HG03558 (cell line): Measurements from ENCODE around the gene CLEC16A.

Experiments
- ATAC-seq: cut with Tn5 transposase; IDR thresholded peaks from one replicate; pipeline ENCODE4 v1.9.1; 2021; ENCODE audit warnings: moderate number of reproducible peaks; ENCODE audit not compliant: unreplicated experiment; ENCODE audit errors: extremely low read depth

CLEC16A gene

GRCh38 chr16:10944249-10945064, at the start of gene CLEC16A:
CLEC16A (plus strand) TSS chr16:10944564; CDS start chr16:10944718, 154 bp downstream.
- peak; percentile 47 for ATAC-seq

GRCh38 chr16:10895053-10895946, 49.1 kb upstream of the CLEC16A start:
- no peak for ATAC-seq

GRCh38 chr16:10896165-10896564, 48.2 kb upstream of the CLEC16A start:
- ATAC-seq: no peak

GRCh38 chr16:10896723-10897122, 47.6 kb upstream of the CLEC16A start:
- no peak for ATAC-seq

- ATAC-seq: no peak
Measured at GRCh38 chr16:10897134-10897533, 47.2 kb upstream of the CLEC16A start.

DNA sequence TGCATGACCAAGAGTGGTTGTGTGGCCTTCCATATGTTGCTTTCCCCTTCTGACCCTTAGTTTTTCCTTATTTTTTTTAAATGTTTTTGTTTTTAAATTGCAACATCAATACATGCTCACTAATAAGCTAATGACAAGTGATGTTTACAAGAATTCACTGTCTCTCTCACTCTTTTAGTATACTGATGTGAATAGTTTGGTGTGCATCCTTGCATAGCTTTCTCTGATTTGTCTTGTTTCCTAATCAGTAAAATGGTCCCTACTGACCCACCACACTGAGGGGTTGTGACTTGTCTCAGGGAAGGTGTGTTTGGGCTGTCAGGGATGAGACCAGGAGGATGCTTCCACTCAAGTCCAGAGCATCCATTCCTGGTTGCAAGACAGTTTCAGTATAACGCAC, 41.4 kb upstream of the CLEC16A start:
- no peak for ATAC-seq

GRCh38 chr16:10906482-10906881, 37.9 kb upstream of the CLEC16A start:
- ATAC-seq: no peak

- ATAC-seq: no peak
Measured at GRCh38 chr16:10906914-10907756, 37.2 kb upstream of the CLEC16A start.

DNA sequence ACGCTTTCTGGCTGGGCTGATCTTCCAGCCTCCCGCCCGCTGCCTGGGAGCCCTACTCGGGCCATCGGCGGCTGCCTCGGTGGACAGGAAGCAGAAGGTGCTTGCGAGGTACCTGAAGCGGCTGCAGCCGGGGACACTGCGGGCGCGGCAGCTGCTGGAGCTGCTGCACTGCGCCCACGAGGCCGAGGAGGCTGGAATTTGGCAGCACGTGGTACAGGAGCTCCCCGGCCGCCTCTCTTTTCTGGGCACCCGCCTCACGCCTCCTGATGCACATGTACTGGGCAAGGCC, 36.7 kb upstream of the CLEC16A start:
- ATAC-seq: no peak

DNA sequence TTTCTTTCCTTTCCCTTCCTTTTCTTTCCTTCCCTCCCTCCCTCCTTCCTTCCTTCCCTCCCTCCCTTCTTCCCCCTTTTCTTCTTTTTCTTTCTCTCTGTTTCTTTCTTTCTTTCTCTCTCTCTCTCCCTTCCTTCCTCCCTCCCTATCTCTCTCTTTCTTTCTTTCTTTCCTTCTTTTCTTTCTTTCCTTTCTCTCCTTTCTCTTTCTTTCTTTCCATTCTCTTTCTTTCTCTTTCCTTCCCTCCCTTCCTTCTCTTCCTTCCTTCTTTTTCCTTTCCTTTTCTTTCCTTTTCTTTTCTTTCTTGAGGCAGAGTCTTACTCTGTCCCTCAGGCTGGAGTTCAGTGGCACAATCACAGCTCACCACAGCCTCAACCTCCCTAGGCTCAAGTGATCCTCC, 33.1 kb upstream of the CLEC16A start:
- ATAC-seq: no peak

GRCh38 chr16:10916534-10916933, 27.8 kb upstream of the CLEC16A start:
- no peak for ATAC-seq

DNA sequence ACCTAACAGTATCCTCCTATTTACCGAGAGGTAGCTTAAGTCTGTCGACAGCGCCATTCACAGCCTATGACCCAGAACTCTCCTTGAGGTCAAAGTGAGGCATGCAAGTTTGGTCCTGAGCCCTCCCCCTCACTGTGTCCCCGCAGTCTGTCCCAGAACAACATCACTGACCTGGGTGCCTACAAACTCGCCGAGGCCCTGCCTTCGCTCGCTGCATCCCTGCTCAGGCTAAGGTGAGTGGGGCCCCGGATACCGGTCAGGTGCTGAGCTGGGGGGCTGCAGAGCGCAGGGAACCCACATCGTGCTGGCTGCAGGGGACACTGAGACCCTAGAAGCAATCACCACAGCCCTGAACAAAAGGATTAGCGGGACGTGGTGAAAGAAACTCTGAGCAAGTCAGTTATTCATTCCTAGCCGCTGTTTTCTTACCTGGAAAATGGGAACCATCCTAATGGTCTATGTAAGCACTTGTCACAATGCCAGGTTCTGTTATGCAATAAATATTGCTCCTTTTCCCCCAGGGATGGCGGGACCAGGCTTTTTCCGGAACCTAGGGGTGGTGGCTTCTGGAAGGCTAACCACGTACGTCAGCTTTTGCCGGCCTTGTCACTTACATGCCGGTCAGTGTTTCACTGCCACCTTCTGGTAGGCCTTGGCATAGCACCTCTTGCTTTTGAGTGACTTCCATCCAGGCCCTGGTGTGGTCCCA, 25.9 kb upstream of the CLEC16A start:
- ATAC-seq: no peak

GRCh38 chr16:10919003-10919351, 25.4 kb upstream of the CLEC16A start:
- no peak for ATAC-seq

DNA sequence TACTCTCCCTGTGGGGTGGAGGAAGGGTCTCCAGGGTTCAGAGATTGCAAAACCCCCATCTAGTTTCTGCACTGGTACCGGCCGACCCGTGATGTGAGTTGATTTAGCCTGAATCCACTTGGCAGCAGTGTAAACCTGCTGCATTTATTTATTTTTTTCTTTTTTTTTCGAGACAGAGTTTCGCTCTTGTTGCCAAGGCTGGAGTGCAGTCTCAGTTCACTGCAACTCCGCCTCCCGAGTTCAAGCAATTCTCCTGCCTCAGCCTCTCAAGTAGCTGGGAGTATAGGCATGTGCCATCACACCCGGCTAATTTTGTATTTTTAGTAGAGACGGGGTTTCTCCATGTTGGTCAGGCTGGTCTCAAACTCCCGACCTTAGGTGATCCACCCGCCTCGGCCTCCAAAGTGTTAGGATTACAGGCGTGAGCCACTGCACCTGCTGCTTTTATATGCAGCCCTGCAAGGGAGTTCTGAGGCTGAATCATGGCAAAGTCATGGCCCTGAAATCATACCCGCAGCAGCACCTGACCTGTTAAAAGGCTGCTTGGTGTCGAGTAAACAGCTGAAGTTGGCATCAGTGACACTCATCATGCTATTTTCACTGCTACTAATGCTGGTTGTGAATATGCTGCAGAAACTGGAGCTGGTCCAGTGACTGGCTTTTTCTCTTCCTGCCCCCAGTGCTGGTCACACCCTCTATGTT, 23.5 kb upstream of the CLEC16A start:
- ATAC-seq: no peak

GRCh38 chr16:10921536-10922327, 22.6 kb upstream of the CLEC16A start:
- no peak for ATAC-seq

DNA sequence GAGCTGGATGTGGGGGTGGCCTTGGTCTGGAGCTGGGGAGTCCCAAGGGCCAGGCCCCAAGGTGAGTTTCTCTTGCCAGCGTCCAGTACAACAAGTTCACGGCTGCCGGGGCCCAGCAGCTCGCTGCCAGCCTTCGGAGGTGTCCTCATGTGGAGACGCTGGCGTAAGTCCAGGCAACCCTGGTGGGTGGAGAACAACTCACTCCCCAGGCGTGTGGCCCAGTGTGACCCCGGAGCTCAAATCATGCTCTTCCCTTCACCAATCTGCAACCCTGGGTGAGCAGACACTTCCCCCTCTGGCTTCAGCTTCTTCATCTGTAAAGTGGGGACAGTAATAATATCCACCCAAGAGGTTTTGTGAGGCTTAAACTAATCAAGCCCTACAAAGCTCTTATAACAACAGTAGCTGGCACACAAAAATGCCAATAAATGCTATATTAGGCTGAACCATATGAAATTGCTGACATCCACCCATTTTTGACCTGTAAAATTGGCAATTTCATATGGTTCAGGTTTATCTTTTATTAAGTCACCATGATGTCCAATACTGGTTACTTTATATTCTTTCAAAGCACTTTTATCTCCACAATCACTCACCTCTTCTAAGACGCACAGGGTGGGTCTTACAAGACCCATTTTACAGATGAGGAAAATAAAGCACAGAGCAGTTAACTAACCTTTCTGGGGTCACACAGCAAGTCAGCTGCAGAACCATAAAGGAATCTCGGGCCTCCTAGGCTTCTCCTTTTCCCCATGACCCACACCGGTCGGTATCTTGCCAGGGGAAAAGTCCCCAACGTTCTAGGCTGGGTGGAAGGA, 21.8 kb upstream of the CLEC16A start:
- no peak for ATAC-seq

DNA sequence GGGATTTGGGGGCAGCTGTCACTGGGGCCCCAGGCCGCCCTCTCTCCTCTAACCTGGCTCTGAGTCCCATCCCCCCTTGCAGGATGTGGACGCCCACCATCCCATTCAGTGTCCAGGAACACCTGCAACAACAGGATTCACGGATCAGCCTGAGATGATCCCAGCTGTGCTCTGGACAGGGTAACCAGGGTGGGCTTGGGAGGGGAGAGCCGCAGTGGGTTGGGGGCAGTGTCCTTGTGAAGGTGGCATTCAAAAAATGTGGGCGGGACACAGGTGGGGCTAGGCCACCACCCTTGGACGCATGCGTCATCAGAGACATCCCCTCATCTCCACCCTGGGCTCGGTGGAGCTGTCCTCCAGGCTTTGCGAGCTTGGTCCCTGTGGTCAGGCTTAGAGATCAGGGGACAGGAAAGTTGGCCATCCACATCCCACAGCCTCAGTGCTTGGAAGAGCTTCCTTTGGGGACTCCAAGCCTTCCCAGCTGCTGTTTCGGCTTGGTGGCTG, 21.2 kb upstream of the CLEC16A start:
- ATAC-seq: no peak
